Activated CD8-positive, alpha-beta memory T cell treated with anti-CD3 and anti-CD28 coated beads, Interleukin-2, amount 50 U/mL, for 4 hours (primary cell): ENCODE data around the gene KCTD8.

ENCODE experiments used
- DNase-seq: peaks from one replicate; pipeline ENCODE4 v3.0.0-alpha.2; 2020

The KCTD8 gene

DNA sequence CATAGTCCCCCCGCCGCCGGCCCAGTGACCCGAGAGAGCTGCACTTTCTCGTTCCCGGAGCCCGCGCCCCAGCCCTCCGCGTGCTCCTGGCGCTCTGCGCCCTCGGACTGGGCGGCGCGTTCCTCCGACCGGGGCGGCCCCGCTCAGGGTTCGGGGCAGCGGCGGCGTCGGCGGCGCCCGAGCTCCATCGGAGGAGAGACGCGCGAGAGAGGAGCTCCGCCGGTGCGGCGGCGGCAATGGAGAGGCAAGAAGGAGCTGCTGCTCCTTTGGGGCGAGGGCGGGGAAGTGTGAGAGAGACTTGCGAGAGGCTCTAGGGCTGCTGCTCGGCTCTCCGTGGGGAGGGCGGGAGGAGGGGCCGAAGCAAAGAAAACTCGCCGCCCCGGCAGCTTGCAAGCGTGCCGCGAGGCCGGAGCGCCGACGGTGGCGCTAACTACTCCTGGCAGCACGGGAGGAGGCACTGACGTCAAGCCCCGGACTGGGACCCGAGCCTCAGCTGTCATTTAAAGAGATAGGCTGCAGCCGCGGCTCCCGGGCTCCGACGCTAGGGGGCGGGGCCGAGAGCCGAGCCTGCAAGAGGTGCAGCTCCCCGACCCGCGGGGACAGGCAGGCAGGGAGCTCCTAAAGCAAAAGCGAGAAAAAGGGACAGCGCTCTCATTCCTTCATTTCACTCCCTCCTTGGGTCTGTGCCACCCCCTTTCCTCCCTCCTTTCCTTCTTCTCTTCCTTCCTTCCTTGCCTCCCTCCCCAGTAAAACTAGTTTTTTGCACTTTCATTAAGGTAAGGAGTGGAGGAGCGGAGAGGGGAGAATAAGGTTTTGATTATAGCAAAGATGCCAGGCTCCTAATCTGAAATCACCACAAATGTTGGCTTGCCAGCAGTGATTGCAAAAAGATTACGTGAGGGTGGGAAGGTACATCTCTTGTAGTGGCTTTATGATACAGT lies at the start of gene KCTD8:
Gene KCTD8 (minus strand): TSS at position 289 of the 941 bp plus-strand sequence.
- DNase-seq, result peak; percentile 25

- no peak for DNase-seq
These were observed 46.4 kb upstream of the KCTD8 start for GRCh38 chr4:44494810-44495701.

DNA sequence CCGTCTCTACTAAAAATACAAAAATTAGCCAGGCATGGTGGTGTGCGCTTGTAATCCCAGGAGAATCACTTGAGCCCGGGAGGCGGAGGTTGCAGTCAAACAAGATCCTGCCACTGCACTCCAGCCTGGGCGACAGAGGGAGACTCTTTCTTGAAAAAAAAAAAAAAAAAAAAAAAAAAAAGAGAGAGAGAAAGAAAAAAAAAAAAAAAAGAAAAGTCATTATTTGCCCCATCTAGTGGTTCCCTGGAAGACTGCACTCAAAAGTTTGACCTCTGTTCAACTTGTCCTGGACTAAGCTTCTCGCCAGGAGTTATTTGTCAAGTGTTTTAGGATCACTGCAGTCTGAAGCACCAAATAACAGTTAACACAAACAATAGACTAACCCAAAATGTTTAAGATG lies 45.3 kb upstream of the KCTD8 start:
- DNase-seq, result no peak

DNA sequence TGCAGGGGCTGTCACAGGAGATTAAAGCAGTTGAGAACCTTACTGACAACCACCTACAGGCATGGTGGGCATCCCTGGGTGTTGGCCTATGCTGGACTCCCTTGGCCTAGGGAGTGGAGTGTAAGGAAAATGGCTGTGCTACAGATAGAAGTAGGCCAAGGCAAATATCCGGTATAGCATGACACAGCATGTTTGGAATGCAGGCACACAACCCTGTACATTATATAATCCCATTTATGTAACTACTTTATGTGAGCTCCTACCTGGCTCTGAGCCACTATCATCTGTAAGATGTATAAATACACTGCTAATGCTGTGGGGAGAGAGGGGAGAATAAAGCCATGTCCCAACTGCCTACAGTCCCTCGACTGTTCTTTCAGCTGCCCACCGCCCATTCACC lies 38.7 kb upstream of the KCTD8 start:
- no peak for DNase-seq

GRCh38 chr4:44479731-44480130 lies 31.1 kb upstream of the KCTD8 start:
- no peak for DNase-seq

- no peak for DNase-seq
These were observed 13.7 kb upstream of the KCTD8 start for GRCh38 chr4:44462259-44462658.

GRCh38 chr4:44447563-44448504 lies 775 bp downstream of the KCTD8 start:
- DNase-seq, result no peak

- no peak for DNase-seq
These were observed 1.6 kb downstream of the KCTD8 start for GRCh38 chr4:44446801-44447562.

DNA sequence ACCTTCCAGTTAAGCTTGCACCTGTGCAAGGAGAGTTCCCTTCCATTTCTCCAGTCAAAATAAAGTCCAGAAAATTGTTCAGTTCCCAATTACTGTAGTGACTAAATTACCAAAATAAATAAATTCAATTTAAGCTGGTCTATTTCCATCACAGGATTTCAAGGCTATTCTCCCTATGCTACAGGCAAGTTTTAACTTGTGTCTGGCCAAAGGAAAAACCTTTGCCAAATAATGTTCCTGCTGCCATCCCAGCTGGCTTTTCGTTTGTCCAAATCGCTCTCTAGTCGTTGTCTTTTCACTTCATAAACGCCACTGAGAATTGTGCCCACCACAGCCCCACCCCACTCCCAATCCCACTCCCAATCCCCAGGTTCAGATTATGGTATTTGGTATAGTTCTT lies 2.4 kb downstream of the KCTD8 start:
- DNase-seq, result no peak

- DNase-seq, result no peak
These were observed 9.9 kb downstream of the KCTD8 start for GRCh38 chr4:44438687-44439086.

- no peak for DNase-seq
These were observed 14.4 kb downstream of the KCTD8 start for GRCh38 chr4:44434247-44434646.

DNA sequence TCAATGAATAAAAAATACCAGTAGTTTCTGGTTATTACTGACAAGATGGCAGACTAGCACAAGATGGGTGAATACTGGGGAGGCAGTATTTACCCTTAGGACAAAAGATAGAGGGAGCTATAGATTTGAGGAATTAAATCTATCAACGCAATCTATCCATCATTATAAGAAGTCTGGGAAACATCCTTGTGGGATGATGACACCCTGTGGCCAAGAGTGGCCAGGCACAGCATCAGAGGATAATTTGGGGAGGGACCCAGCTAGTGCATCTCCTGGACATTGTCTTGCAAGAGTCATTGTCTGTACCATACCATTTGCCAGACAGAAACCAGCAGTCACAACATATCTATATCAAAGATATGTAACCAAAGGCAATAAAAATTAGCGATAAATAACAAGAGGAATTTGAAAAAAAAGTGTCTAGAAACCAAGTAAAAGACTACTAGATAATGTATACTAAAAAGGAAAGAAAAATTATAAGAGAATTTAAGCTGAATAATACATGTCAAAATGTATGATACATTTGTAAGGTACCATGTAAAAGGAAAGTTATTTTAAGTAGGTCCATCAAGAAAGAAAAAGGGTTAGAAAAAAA lies 22.9 kb downstream of the KCTD8 start:
- DNase-seq, result no peak

DNA sequence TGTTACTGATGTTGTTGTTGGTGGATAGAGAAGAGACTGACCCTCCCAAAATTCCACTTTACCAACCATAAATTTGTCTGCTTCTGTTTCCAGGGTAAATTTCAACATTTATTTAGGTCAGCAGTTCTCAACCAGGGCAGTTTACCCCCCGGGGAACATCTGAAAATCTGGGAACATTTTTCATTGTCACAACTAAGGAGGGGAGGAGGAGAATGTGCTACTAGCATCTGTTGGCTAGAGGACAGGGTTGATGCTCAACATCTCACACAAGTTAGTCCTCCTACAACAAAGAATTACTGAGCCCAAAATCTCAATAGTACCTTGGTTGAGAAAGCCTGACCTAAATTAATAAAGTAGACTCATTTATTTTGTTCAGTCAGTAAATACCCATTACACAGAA lies 25.7 kb downstream of the KCTD8 start:
- no peak for DNase-seq

DNA sequence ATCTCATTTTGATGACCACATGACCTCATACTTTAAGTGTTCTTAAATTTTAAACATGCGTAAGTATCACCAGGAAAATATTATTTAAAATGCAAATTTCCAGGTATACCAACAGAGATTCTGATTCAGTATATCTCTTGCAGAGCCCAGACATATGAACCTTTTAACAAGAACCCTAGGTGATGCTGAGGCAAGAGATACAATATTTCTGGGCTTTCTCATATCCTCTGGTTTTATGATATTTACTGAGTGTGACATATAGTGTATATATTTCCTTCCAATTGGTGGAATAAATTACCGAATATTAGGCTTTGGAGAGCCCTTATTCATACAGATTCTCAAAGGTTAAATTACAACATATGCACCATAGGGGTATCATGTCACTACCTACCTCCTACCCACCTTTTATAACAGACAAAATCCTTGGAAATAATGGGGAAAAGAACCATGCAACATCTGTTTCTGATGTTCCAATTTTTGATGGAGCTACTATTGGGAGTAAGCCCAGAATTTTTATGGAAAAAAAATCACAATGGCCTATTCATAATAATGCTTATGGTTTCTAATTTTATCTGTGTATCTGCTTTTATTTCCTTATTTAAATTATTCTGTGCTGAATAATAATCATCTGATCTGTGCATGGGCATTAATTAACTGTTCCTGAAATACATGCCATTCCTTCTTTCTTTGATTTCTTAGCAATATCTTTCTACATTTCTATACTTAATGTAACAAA lies 27.1 kb downstream of the KCTD8 start:
- DNase-seq, result no peak

DNA sequence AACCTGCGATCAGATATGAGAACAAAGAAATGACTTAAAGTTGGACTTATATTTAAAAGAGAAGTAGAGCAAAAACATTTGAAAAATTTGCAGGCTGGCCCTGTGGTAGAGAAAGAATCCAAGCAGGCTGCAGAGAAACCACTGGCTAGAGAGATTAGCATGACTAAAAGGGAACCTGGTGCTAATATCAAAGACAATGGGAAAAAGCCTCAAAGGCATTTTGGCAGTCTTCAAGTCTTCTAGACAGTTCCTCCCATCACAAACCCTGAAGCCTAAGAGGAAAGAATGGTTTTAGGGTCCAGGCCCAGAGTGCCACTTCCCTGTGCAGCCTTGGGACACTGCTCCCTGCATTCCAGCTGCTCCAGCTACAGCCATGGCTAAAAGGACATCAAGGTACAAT lies 33.4 kb downstream of the KCTD8 start:
- no peak for DNase-seq

- no peak for DNase-seq
These were observed 80.0 kb downstream of the KCTD8 start for GRCh38 chr4:44368413-44369167.

DNA sequence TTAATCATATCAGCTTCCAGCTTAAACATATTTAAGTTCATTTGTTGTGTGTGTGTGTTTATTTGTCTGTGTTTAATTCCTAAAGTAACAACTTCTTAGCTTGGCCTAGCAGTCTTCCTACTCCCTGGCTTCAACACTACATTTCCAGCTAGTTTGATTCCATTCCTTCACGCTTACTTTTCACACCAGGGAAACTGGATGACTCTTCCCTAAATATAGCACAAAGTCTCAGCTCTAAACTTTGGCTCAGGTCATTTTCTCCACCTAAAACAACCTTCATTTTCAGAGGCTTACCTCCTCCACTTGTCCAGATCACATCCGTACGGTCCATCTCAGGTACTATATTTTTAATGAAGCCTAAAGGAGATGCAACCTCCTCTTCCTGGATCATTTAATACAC lies 94.4 kb downstream of the KCTD8 start:
- no peak for DNase-seq

- no peak for DNase-seq
These were observed 97.5 kb downstream of the KCTD8 start for GRCh38 chr4:44351069-44351468.

- no peak for DNase-seq
These were observed 105.8 kb downstream of the KCTD8 start for GRCh38 chr4:44342800-44343199.

DNA sequence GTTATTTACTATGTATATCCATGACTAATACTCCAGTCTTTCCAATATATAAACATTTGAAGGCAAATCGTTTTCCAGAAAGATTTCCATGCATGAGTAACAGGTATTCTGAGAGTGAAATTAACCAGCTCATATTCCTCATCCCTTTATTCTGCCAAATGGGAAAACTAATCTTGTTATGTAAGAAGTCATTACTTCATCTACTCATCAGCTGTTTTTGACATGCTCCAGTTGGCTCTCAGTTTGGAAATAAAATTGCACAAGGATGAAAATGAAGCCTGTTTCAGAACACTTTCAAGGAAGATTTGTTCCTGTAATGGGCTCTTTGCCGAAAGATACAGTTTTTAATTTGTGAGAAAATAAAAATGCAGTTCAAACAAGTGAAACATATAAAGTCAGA lies 121.9 kb downstream of the KCTD8 start:
- no peak for DNase-seq
